ENCODE measurements around the gene PLA2G4E. TPM values are rescaled to one million over a fixed set of nuclear protein-coding genes. Genes with fewer than 3 reads are reported as not detected.

PLA2G4E gene
- total RNA-seq, 3 donors from 2014 or later, result not detected

DNA sequence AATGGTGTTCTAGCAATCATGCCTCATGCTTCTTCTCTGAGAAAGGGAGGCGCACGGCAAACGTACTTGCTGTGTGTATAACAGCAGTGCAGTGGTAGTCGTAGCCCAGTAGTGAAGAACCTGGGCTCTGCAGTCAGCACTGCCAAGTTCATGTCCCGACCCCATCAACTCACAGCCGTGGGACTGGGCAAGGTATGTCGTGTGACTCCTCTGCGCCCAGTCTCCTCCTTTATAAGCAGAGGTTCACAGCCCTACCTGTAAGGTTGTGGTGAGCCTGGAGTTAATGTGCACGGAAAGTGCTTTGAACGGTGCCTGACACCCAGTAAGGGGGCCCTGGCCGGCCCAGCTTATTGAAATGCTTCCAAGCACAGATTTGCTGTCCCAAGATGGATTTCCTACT is 75.1 kb downstream of the PLA2G4E start:
- Histone ChIP-seq H3K4me3 (no peak overlapping the region), H3K27ac (no peak overlapping the region), H3K27me3 (no peaks in the 10 kb centered on the region), H3K4me1 (no peaks in the 10 kb centered on the region), H3K9me3 (no peaks in the 10 kb centered on the region), H3K36me3 (no peaks in the 10 kb centered on the region)
- TF ChIP-seq POLR2AphosphoS5 (IDR thresholded peaks at IDR 0.05) (no peak), POLR2A (IDR thresholded peaks at IDR 0.05) (no peak)
- TF ChIP-seq, protein P1, sequence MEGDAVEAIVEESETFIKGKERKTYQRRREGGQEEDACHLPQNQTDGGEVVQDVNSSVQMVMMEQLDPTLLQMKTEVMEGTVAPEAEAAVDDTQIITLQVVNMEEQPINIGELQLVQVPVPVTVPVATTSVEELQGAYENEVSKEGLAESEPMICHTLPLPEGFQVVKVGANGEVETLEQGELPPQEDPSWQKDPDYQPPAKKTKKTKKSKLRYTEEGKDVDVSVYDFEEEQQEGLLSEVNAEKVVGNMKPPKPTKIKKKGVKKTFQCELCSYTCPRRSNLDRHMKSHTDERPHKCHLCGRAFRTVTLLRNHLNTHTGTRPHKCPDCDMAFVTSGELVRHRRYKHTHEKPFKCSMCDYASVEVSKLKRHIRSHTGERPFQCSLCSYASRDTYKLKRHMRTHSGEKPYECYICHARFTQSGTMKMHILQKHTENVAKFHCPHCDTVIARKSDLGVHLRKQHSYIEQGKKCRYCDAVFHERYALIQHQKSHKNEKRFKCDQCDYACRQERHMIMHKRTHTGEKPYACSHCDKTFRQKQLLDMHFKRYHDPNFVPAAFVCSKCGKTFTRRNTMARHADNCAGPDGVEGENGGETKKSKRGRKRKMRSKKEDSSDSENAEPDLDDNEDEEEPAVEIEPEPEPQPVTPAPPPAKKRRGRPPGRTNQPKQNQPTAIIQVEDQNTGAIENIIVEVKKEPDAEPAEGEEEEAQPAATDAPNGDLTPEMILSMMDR (IDR thresholded peaks at IDR 0.05), result no peak
- DNase-seq (ENCODE audit: low spot score in 2 of 2), result no peak
- intact Hi-C loops (cut with DNase I; ENCODE audit: low total_unique reads), result no loop called here

DNA sequence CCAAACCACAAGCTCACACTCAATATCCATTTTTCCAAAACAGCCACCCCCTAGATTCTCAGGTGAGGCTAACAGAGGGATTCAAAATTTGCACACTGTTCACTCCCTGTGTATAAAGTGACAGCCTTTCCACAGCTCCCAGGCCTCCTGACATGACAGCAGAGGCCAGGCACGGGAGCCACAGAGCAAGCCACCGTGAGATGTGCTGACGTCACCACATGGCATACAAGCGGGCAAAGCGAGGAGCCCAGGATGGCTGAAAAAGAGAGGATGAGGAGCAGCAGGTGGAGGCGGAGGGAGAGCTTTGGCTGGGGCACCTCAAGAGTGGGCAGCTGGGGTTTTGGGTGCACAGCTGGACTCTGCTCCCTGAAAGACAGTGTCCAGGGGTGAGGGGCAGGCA is 75.6 kb downstream of the PLA2G4E start:
- intact Hi-C loops (cut with DNase I; ENCODE audit: low total_unique reads), result no loop called here
- Histone ChIP-seq H3K36me3 (no peaks in the 10 kb centered on the region), H3K4me1 (no peaks in the 10 kb centered on the region), H3K27me3 (no peaks in the 10 kb centered on the region), H3K4me3 (no peak overlapping the region), H3K9me3 (no peaks in the 10 kb centered on the region), H3K27ac (no peak overlapping the region)
- TF ChIP-seq, protein P1 (IDR thresholded peaks at IDR 0.05), result no peak
- TF ChIP-seq POLR2AphosphoS5 (IDR thresholded peaks at IDR 0.05), result no peak
- no peak for TF ChIP-seq POLR2A (IDR thresholded peaks at IDR 0.05)
- DNase-seq (ENCODE audit: low spot score in 2 of 2), result no peak

DNA sequence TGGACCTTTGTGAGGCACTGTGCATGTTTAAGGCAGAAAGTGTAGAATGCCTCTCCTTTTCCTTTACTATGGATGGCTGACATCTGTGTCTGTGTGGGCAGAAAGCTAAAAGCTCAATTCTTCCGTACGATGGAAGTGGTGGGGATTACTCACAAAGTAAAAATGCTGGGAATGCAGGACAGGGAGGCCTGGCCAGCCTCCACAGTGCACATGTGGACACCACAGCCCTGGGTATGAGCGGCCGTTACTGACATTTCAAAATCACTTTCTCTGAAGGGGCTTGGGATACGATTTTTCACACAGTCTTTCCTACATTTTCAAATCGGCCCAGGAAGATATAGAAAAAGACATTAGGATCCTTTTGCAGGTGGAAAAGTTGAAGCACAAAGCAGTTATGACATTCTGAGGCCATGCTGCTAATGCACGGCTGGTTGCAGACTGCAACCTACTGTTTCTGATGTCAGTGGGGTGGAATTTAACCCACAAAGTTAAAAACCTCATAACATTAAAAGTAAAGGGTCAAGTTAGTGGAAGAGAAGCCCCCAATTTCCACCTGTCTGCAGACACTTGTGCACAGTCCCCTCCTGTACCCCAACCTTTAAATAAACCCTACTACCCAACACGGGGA is 76.4 kb downstream of the PLA2G4E start:
- Histone ChIP-seq H3K27ac (peak overlapping the region; percentile 80 to 81), H3K9me3 (no peaks in the 10 kb centered on the region), H3K27me3 (no peaks in the 10 kb centered on the region), H3K36me3 (no peaks in the 10 kb centered on the region), H3K4me1 (no peaks in the 10 kb centered on the region), H3K4me3 (peak overlapping the region in 1 of 3 donors; percentile 17)
- peak in 2 of 3 donors; percentile 26 to 53 for TF ChIP-seq POLR2AphosphoS5 (IDR thresholded peaks at IDR 0.05)
- TF ChIP-seq, protein P1 (IDR thresholded peaks at IDR 0.05), result no peak
- DNase-seq (ENCODE audit: low spot score in 2 of 2), result peak in 1 of 2 donors; percentile 73
- intact Hi-C loops (cut with DNase I; ENCODE audit: low total_unique reads), result no loop called here

DNA sequence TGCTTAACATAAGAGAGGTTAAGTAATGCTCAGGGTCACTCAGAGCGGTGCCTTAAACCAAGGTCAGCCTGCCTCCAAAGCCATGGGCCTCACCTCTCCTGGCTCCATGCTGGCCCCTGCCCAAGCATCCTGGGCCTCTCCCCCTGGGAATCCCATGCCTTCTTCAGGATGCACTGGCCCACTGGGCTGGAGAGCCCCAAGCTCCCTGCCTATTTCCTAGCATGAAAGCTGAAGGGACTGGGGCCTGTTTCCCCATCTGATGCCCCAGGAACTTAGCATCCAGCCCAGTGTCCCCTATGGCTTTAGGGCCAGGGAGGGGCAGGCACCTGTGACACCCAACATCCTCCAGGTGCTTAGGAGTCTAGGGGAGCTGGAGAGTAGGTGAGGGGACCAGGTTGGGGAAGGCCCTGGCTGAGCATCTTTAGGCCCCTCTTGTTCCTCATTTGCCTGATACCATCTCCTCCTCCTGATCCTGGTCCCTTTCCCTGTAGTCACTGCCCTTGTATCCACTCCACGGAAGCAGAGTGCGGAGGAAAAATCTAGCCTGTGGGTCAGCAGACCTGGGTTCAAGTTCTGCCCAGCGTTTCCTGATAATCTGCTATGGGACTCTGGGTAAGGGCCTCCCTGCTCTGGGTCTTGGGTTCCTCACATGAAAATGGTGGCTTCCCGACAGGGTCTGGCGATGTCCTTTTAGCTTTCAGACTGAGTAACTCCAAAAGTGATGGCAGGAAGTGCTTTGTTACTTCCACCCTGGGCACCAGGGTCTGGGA is 77.1 kb downstream of the PLA2G4E start:
- TF ChIP-seq, protein P1 (IDR thresholded peaks at IDR 0.05), result no peak
- TF ChIP-seq POLR2AphosphoS5 (IDR thresholded peaks at IDR 0.05) (no peak), POLR2A (IDR thresholded peaks at IDR 0.05) (no peak)
- peak in 1 of 2 donors; percentile 16 for DNase-seq (ENCODE audit: low spot score in 2 of 2)
- H3K27ac ChIP-seq, result peak overlapping the region; percentile 80 to 81

DNA sequence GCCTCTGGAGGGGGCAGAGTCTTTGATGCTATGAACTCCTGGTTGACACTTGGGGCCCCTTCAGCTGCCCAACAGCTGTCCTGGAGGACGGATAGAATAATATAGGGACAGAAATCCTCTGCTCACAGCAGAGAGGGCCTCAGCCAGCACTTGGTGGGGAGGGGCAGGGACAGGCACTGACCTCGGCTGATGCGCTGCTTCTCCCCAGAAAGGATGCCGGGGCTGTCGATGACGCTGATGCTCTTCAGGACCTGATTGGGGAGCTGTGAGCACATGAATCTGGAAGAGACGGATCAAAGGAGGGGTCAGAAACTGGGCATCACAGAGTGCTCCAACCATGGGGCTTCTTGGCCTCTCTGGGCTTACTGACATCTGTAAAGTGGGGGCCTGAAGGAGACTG is 78.0 kb downstream of the PLA2G4E start:
- peak in 1 of 2 donors; percentile 7 for DNase-seq (ENCODE audit: low spot score in 2 of 2)
- intact Hi-C loops (cut with DNase I; ENCODE audit: low total_unique reads), result no loop called here
- no peaks in the 10 kb centered on the region for H3K4me1 ChIP-seq

More for the DNA sequence above, 77.1 kb downstream of the PLA2G4E start:
- intact Hi-C loops (cut with DNase I; ENCODE audit: low total_unique reads), result no loop called here
- Histone ChIP-seq H3K36me3 (no peaks in the 10 kb centered on the region), H3K27me3 (no peaks in the 10 kb centered on the region), H3K4me3 (peak overlapping the region in 1 of 3 donors; percentile 17), H3K4me1 (no peaks in the 10 kb centered on the region), H3K9me3 (no peaks in the 10 kb centered on the region)

More for the DNA sequence above, 78.0 kb downstream of the PLA2G4E start:
- Histone ChIP-seq H3K27me3 (no peaks in the 10 kb centered on the region), H3K27ac (peak overlapping the region in 1 of 2 donors; percentile 81), H3K4me3 (no peak overlapping the region), H3K36me3 (no peaks in the 10 kb centered on the region), H3K9me3 (no peaks in the 10 kb centered on the region)
- no peak for TF ChIP-seq POLR2AphosphoS5 (IDR thresholded peaks at IDR 0.05)
- TF ChIP-seq, protein P1 (IDR thresholded peaks at IDR 0.05), result no peak

Data from breast epithelium (tissue), 4 donors.